ENCODE measurements around the gene SPIRE2. TPM values are rescaled to one million over a fixed set of nuclear protein-coding genes. Genes with fewer than 3 reads are reported as not detected.

Gene SPIRE2
- total and polyA plus RNA-seq, 2 of the 13 experiments (the other 11 are each of a cell fraction or from before 2014, with no cell fraction given): 13.3 to 37.5 TPM

GRCh38 chr16:89917773-89918452 lies 89.6 kb downstream of the SPIRE2 start (continued):
- TF ChIP-seq ZNF205 (CRISPR knock-in tag; IDR thresholded peaks at IDR 0.05): peak; percentile 97
- peak; percentile 89 for TF ChIP-seq ZNF234 (CRISPR knock-in tag; conservative IDR thresholded peaks at IDR 0.05)
- TF ChIP-seq ZNF552 (CRISPR knock-in tag; IDR thresholded peaks at IDR 0.05; ENCODE audit: borderline replicate concordance): peak; percentile 96
- TF ChIP-seq SKI (IDR thresholded peaks at IDR 0.05; ENCODE audit: partially characterized antibody): peak; percentile 83
- TF ChIP-seq TOE1 (CRISPR knock-in tag; IDR thresholded peaks at IDR 0.05): peak; percentile 98; the same call in 1 of the 2 replicates
- no peak for TF ChIP-seq PBX2 (CRISPR knock-in tag; IDR thresholded peaks at IDR 0.05)
- TF ChIP-seq ZC3H13 (CRISPR knock-in tag; IDR thresholded peaks at IDR 0.05): peak; percentile 98
- TF ChIP-seq ATF3 (CRISPR knock-in tag; IDR thresholded peaks at IDR 0.05): peak; percentile 61
- TF ChIP-seq ZNF350 (CRISPR knock-in tag; IDR thresholded peaks at IDR 0.05; ENCODE audit: borderline replicate concordance, low read depth): peak; percentile 93
- no peak for TF ChIP-seq GRHL1 (CRISPR knock-in tag; conservative IDR thresholded peaks at IDR 0.05)
- TF ChIP-seq ZSCAN31 (CRISPR knock-in tag; IDR thresholded peaks at IDR 0.05; ENCODE audit: low read depth): peak; percentile 97
- TF ChIP-seq ZNF788 (CRISPR knock-in tag; IDR thresholded peaks at IDR 0.05; ENCODE audit: borderline replicate concordance): peak; percentile 99
- peak; percentile 98 for TF ChIP-seq ZNF766 (CRISPR knock-in tag; IDR thresholded peaks at IDR 0.05; ENCODE audit: borderline replicate concordance)
- peak; percentile 81; the same call in 1 of the 2 replicates for TF ChIP-seq ZNF275 (CRISPR knock-in tag; IDR thresholded peaks at IDR 0.05; ENCODE audit: borderline replicate concordance)
- peak; percentile 78 for TF ChIP-seq JUND (CRISPR knock-in tag; IDR thresholded peaks at IDR 0.05)
- no peak for TF ChIP-seq SCMH1 (CRISPR knock-in tag; IDR thresholded peaks at IDR 0.05; ENCODE audit: borderline replicate concordance)
- peak; percentile 99 for TF ChIP-seq HNRNPLL (IDR thresholded peaks at IDR 0.05; ENCODE audit: low read depth, low read length, poor library complexity, severe bottlenecking)
- TF ChIP-seq ZNF564 (CRISPR knock-in tag; IDR thresholded peaks at IDR 0.05): peak; percentile 98
- no peak for TF ChIP-seq ZNF674 (CRISPR knock-in tag; IDR thresholded peaks at IDR 0.05; ENCODE audit: low read depth)
- peak; percentile 96; the same call in 1 of the 2 replicates for TF ChIP-seq BRCA1 (CRISPR knock-in tag; IDR thresholded peaks at IDR 0.05)
- TF ChIP-seq KLF9 (CRISPR knock-in tag; IDR thresholded peaks at IDR 0.05; ENCODE audit: low read depth): peak; percentile 96
- TF ChIP-seq ZNF512B (CRISPR knock-in tag; IDR thresholded peaks at IDR 0.05; ENCODE audit: borderline replicate concordance): peak; percentile 98
- peak; percentile 88; the same call in 1 of the 2 replicates for TF ChIP-seq ZNF672 (CRISPR knock-in tag; IDR thresholded peaks at IDR 0.05)

All from HepG2 (cell line).